HG02642 (cell line): ENCODE measurements around the gene CDC42BPG.
"Not testable (repeated sequence)": the region's sequence is repeated elsewhere in the genome, so short reads cannot be mapped to it uniquely, and the experiment has no call there.

Source experiments
- ATAC-seq: cut with Tn5 transposase; IDR thresholded peaks from one replicate; pipeline ENCODE4 v1.9.1; 2021; ENCODE audit warnings: mild to moderate bottlenecking; ENCODE audit not compliant: unreplicated experiment, poor library complexity

The CDC42BPG gene

DNA sequence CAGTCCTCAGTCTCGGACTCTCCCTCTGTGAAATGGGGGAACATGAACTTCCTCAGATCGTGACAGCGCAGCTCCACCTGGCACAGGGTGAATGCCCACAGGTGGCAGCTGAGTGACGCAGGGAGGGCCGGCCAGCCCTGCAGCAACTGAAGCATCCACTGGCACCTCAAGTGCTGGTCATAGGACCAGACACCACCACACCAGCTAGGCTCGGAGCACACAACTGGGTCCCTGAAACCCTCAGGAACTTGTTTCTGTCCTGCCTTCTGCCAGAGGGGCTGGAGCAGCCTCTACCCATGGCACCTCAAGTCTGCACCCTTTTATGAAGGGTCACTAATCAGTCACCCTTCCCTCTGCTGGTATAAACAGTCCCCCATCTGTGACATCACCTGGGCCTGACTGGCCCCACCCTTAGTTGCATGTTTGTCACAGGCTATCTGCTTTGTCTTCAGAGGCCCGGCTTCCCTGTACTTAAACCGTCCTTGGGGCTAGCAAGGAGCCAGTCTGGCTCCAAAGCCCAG is 7.4 kb upstream of the CDC42BPG start:
- ATAC-seq = peak; percentile 15

DNA sequence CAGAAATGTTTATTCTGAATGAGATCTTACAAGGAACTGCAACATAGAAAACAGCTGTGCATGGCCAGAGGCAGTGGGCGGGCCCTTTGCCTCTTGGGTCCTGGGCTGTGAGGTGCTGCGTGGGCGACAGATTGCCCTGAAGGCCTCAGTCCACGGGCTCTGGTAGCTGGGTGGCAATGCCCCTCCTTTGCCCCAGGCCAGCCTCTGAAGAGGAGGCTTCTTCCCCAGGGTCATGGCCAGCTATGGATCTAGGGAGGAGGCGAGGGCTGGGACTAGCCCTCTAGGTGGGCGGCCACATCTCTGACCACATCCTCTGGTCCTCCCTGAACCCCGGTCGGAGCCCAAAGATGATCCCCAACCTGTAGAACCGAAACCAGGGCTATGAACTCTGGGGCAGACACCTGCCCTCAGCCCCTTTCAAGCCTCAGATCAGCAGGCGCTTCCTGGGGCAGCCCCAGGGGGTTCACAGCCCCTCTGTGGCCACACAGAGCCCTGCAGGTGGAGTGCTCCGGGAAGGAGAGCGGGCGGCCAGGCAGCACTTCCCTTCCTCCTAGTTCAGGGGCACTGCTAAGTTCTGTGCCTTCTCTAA is 6.6 kb upstream of the CDC42BPG start:
- ATAC-seq = peak; percentile 73

DNA sequence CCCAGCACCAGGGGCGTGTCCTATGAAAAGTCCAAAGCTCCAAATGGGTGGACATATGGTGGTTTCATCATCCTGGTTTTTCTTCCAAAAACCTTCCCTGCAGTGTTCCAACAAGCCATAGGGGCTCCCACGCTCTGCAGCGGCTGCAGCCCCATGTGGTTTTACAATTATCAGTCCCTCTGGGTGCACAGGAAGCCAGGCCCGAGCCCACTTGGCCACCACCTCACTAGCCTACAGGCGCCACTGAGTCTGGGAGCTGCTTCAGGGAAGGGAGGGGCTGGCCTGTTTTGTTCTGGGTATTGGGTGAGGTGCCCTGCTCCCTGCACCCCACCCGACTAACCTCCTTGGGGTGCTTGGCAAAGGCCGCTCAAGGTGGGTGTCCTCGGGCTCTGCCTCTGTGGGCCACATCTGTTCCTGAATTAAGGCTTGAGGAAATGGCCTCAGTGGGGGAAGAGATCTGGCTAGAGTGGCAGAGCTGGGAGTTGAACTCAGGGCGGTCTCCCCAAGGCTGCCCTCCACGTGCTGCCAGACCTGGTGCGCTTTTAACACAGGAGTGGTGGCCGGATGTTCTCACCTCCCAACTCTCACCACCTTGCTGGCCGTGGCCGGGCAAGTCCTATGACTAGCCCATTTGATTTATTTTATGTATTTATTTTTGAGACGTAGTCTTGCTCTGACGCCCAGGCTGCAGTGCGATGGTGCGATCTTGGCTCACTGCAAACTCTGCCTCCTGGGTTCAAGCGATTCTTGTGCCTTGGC is 5.3 kb upstream of the CDC42BPG start:
- ATAC-seq = no peak

DNA sequence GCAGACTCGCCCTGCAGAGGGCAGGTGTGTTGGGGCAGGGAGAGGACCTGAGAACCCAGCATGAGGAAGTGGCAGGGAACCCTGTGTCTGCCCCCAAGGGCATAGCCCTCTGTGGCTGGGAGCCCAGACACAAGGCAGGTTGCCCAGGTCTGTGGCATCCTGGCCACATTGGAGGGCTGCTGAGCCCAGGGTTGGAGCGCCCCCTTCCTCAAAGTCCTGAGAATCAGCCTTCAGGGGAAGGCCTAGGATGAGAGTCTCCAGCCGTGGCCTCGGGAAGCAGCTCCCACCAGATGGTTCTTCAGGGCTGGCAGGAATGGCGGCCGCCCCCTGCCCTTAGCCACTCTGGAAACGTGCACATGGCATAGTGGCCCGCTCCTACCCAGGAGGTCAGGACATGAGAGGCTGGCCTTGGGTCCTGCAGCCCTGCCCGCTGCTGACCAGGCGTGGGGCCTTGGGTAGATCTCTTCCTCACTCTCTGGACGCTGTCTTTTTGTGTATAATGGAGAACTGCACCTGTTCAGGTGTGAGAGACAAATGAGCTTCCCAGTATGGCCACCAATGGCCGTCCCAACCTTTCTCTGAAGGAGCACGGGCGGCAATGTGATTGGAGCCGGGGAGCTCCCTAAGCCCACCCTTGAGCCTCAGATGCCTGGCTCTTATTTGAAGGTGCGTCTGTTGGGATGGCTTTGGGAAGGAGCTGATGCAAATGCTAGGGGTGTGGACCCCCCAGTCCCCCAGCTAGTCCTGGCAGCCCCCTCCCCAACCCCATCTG is 4.6 kb upstream of the CDC42BPG start:
- no peak for ATAC-seq

DNA sequence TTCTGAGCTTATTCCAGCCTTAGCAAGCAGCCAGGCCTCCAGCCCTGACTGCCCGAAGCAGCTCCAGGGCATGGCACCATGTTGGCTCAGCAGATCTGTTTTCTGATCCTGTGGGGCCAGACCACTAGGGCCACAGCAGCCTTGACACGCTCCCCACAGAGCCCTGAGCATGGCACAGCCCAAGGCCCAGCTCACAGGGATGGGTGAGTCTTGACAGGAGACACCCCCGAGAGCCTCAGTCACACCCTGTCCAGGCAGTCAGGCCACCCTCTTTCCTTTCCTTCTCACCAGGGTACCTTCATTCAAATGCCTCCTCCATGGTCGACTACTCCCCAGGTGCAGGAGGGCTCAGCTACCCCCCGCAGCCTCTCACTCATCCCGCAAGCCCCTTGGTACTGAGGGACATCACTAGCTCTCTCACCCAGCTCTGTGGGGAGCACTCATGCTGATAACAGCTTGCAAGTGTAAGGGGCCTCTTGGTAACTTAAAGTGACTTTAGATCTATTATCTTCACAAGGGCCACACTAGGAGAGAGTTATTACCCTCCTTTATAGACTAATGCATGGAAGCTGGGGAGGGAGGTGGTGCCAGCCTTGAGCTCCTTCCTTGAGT is 3.9 kb upstream of the CDC42BPG start:
- ATAC-seq = no peak

DNA sequence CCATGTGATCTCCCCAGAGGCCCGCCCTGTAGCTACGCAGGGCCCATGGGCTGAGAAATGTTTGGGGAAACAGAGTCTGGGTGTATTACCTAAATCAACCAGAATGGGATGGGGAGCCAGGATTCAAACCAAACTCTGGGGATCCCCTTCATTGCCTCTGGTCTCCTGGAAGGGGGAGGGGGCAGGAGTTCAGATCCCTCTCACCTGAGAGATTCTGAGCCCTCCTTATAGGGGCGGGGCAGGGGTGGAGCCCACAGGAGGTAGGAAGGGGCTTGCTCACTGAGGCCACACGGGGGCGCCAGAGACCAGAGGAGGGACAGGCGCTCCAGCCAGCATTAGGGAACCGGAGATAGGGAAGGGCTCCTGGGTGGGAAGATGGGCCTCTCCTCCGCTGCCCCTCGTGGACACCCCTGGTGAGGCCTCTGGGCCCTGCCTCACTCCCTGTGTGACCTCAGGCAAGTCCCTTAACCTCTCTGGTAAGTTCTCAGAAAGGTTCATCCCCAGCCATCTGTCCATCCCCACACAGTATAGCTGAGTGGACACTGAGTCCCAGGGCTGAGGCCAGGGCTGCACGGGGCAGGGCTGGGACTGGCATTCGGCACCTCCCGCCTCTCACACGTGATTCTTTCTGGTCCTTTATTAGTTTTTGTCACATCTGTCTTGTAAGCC is 2.7 kb upstream of the CDC42BPG start:
- peak; percentile 20 for ATAC-seq

DNA sequence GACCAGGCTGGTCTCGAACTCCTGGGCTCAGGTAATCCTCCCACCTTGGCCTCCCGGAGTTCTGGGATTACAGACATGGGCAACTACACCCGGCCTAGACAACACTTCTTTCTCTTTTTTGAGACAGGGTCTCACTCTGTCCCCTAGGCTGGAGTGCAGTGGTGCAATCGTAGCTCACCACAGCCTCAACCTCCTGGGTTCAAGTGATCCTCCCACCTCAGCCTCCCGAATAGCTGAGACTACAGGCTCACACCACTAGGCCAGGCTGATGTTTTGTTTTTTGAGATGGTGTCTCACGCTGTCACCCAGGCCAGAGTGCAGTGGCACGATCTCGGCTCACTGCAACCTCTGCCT is 1.3 kb upstream of the CDC42BPG start:
- ATAC-seq = not testable (repeated sequence)

DNA sequence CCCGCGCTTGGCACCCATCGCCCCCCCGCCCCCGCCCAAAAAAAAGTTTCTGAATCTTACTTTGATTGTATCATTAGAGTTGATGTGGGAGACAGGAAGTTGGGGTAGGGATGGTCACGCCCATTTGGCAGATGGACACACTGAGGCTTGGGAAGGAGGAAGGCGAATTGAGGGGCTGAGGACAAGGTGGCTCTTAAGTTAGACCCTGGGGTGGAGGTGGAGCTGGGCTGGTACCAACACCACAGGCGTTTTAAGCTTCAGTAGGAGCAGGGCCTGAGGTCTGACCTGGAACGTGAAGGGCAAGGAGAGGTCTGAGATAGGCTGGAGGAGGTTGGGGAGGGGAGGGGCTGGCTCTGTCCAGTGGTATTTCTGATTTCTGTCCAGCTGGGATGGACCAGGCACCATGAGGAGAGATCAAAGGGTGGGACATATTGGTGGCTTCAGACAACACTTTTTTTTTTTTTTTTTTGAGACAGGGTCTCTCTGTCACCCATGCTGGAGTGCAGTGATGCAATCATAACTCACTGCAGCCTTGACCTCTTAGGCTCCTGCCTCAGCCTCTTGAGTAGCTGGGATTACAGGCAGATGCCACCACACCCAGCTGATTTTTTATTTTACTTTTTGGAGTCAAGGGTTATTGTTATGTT is 799 bp upstream of the CDC42BPG start:
- ATAC-seq = no peak

DNA sequence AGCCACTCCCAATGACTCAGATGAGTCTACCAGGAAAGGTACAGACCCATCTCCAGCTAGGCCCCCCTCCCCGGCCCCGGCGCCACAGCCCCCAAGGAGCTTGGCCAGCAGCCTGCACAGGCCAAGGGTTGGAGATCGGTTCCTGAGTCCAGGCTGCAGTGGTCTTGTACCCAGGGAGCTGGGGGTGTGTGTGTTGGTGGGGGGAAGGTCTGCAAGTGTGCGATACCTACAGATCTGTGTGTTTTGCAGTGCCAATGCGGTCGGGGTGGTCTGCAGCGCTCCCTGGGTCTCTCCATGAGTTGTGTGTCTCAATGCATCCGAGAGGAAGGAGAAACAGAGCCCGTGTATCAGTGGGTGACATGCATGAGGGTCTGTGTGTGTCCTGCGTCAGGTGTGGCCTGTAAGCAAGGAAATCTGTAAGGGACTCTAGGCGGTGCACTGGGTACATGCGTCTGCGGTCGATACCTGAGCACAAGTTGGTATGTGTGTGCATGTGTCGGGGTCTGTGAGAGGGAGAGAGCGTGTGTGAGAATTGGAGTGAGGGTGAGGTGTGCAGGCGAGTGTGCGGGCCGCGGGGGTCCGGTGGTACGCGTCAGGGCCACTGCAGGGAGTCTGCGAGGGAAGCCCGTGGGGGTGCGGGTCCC is 645 bp downstream of the CDC42BPG start:
- ATAC-seq = no peak

DNA sequence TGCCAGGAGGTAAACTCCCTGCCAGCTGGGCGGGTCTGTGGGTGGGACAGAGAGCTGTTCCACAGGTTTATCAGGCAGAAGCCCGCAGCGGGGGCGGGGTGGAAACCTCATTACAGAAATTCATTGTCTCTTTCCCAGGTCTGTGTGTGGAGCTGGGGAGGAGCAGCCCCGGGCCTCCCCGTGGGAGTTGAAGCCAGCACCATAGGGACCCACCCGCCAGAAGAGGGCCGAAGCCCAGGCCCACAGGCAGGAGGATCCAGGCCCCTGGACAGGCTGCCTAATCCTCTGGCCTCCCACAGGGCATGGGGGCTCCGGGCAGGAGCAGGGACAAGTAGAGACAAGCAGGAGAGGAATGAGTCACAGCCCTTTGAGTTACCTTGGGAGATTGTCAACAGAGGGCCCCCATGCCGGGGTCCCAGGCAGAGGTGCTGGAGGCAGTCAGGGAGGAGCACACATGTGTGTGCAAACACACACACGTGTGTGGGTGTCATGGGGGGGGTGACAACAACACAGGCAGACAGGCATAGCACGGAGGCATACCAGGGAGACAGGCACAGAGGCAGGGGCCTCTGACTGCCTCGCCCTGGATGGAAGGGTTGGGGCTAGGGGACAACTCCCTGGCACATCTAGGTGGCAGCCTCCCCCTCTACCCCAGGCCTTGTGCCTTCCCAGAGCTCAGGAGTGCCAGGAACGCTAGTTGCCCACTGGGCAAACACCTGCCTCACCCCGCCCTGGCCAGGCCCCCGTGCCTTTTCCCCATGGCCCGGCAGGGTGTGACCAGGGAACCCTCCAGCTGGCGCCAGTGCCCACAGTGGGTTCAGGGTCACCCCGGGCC is 1.4 kb downstream of the CDC42BPG start:
- no peak for ATAC-seq

DNA sequence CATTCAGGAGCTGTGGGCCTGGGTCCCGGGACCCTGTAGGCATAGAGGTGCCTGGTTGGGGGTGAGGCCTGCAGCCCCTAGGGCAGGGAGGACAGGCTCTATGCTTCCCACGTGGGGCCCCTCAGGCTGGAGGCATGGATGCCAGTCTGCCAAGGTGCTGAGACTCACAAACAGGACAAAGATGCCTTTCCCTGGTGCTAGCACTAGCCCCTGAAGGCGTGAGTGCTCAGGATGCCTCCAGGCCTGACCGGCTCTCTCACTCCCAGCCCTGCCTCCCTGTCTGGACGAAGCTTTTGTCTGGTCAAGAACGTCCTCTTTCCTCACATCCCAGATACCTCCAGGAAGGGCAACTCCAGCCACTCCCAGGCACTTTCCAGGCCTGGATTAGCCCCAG is 2.1 kb downstream of the CDC42BPG start:
- ATAC-seq = no peak

DNA sequence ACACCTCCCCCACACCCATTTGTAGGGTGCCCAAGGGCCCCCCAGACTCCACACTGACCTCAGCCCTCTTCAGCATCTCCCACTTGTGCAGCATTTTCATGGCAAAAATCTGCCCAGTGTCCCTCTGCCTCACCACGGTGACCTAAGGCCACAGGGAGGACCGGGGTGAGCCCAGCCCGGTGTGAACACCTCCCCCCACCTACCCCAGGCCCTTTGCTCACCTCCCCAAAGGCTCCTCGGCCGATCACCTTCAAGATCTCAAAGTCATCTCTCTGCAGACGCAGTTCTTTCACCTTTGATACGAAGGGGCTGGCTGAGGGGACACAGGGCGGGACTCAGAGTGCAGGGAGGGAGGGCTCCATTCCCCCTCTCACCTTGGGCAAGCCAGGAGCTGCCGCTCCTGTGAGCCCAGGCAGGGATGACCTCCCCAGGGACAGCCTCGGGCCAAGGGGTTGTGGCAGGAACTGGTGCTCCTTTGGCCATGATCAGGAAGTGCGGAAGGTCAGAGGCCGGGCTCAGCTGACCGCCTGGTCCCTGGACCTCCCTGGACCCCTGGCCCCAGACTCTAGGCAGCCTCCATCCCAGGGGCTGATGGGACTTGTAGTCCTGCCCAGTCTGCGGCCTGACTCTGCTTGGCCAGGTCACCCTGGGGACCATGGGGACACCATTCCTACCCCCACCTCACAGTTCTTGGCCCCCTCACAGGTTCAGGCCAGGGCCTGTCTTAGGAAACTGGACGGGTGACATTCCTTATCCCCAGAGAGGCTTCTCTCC is 2.7 kb downstream of the CDC42BPG start:
- no peak for ATAC-seq

DNA sequence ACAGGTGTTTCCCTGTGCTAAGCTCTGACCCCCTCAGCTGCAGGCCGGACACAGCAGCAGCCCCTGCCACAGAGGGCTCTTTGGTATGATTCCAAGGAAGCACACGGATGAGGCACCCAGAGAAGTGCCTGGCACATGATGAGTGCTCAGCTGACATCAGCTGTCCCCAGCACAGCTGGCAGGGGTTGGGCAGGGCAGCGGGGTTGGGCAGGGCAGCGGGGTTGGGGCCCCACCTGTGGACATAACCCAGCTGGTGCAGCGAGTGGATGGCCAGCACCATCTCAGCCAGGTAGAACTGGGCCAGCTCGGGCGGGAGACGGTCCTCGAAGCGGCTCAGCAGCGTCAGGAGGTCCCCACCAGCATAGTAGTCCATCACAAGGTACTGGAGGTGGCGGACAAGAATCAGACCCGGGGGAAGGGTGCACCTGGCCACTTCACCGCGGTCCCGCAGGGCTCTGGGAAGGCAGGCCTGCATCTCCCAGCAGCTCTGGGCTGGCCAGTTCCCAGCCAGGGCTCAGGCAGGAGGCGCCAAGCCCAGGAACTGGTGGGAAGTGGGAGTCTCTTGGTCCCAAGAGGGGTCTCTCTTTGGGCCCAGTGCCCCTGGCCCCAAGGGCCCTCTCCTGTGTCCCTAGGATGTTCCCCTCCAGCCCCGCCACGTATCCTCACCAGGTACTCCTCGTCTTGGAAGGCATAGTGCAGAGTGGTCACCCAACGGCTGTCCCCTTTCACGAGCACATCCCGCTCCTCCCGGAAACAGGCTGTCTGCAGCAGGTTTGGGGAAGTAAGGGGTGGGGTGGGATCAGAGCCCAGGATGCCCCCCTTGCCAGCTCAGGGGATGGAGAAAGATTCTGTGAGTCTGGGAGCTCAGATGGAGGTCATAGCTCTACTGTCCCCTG is 4.3 kb downstream of the CDC42BPG start:
- no peak for ATAC-seq

DNA sequence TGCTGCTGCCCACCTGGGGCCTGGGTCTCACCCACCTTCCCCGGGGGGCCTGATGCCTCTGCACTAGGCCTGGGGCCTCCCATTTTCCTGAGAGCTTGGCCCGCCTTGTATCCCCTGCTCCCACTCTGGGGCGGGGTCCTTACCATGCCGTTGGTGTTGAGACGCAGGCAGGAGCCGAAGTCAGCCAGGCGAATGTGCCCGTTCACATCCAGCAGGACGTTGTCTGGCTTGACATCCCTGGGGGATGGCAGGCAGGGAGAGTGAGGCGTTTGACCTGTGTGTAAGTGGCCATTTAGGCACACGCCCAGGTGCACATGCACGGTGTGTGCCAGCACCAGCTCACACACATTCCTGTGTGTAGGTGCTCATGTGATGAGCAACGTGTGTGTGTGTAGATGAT is 5.1 kb downstream of the CDC42BPG start:
- no peak for ATAC-seq

DNA sequence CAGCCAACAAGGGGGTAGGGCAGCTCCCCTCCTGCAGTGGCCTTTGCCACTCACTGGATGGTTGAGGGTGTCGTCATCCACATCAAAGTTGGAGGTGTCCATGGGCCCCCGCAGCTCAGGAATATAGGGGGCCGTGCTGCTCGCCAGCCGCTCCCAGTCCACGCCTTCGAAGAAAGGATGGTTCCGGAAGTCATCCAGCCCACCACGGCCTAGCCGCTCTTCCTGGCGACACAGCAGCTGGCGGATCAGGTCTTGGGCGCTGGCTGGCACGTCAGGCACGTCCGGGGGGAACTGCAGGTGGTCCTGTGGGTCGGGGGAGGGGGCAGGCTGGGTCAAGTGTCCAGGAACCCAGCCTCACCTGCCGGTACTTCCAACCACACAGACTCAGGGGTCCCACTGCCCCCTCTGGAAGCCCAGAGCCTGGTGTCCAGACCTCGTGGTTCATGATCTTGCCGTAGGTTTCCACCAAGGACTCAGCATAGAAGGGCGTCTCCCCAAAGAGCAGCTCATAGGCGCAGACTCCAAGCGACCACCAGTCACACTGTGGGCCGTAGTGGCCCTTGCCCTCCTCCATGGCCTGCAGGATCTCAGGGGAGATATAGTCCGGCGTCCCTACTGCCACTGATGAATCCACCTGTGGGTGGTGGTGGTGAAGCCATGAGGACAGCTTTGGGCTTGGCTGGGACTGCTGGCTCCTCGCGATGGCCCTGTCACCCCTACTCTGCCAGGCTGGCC is 5.7 kb downstream of the CDC42BPG start:
- no peak for ATAC-seq

DNA sequence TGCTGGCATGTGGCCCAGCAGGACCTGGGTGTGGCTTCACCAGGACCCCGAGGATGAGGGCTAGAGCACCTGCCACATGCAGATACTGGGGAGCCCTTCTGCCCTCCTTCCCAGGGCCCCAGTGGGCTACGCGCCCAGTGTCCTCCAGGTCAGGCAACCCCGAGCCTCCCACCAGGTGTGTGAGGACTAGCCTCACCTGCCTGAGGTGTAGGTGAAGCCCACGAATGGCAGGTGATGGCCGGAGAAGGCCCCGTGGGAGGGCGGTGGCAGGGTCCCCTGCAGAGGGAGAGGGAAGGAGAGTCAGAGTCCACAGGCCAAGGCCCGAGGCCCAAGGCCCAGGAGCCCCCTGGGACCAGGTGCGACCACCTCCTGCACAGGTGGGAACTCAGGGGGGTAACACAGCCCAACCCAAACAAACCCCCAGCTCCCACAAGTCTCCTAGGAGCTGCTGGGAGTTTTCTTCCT is 6.5 kb downstream of the CDC42BPG start:
- no peak for ATAC-seq
